Panc1 (cell line): ENCODE measurements around the gene EMID1. TPM values are rescaled to one million over a fixed set of nuclear protein-coding genes. Genes with fewer than 3 reads are reported as not detected.

Experiments
- ATAC-seq: fragments of 200-7000 bp; cut with Tn5 transposase; 2 replicates; pipeline ENCODE4 v1.9.1; 2020; ENCODE audit warnings: mild to moderate bottlenecking, moderate library complexity
- BruUV-seq: library from RNA; stranded (reverse); fragments of 400-500 nt; replicated peaks from 2 replicates; lab custom pipeline; 2021; lab: Mats Ljungman, UMichigan
- CTCF ChIA-PET: fragments of 300-600 bp; sonication (Branson Sonifier 250); formaldehyde crosslinking; loops from one replicate; lab custom pipeline; 2022; ENCODE audit warnings: antibody characterized with exemption; lab: Charles Lee
- POLR2A ChIA-PET: fragments of 300-600 bp; sonication (Branson Sonifier 250); formaldehyde crosslinking; loops from one replicate; lab custom pipeline; 2022; ENCODE audit warnings: antibody characterized with exemption; lab: Charles Lee
- DNase-seq: peaks from one replicate; pipeline ENCODE4 v3.0.0-alpha.2; 2010; ENCODE audit warnings: low read depth, low spot score
- H3K27ac ChIP-seq: 2 replicates; pipeline ENCODE4 v1.5.1; 2011; ENCODE audit warnings: mild to moderate bottlenecking, low read length, inconsistent platforms
- H3K27me3 ChIP-seq: fragments of 200-500 bp; sonication (Bioruptor generic); 2 replicates; pipeline ENCODE4 v1.6.0; 2014; ENCODE audit warnings: low read length, inconsistent platforms; ENCODE audit not compliant: control insufficient read depth, insufficient read depth
- H3K36me3 ChIP-seq: fragments of 200-500 bp; sonication (Bioruptor generic); 2 replicates; pipeline ENCODE4 v1.5.1; 2014; ENCODE audit warnings: inconsistent platforms, mild to moderate bottlenecking, low read length, moderate library complexity; ENCODE audit not compliant: control insufficient read depth, insufficient read depth
- H3K4me1 ChIP-seq: 2 replicates; pipeline ENCODE4 v1.5.1; 2011; ENCODE audit warnings: inconsistent platforms, mild to moderate bottlenecking, low read length, moderate library complexity; ENCODE audit not compliant: control insufficient read depth, insufficient read depth
- H3K4me3 ChIP-seq, 2 experiments: 2 replicates each; pipeline ENCODE4 v1.5.1; 2011 to 2012; ENCODE audit warnings: low read depth in 2 of 2, low read length in 2 of 2, mild to moderate bottlenecking in 2 of 2, inconsistent platforms in 1 of 2, moderate library complexity in 1 of 2
- H3K9me3 ChIP-seq: fragments of 200-500 bp; sonication (Bioruptor generic); 2 replicates; pipeline ENCODE4 v1.5.1; 2014; ENCODE audit warnings: low read depth, mild to moderate bottlenecking, inconsistent platforms, low read length, moderate library complexity; ENCODE audit not compliant: control insufficient read depth, insufficient read depth
- POLR2AphosphoS5 ChIP-seq: IDR thresholded peaks from 2 replicates; pipeline ENCODE4 v1.6.1; 2012; ENCODE audit warnings: mild to moderate bottlenecking, low read depth, low read length, moderate library complexity
- SIN3A ChIP-seq: IDR thresholded peaks from 2 replicates; pipeline ENCODE4 v1.6.1; 2012; ENCODE audit warnings: low read depth, mild to moderate bottlenecking, low read length, moderate library complexity, borderline replicate concordance; ENCODE audit not compliant: insufficient read depth
- TCF7L2 ChIP-seq: IDR thresholded peaks from 2 replicates; pipeline ENCODE4 v1.6.1; 2011; ENCODE audit warnings: mild to moderate bottlenecking, low read depth, low read length, inconsistent platforms
- in situ Hi-C: cut with HindIII; loops from 2 replicates; pipeline ENCODE4 v1.10.0; 2016; ENCODE audit warnings: low sequenced_read_pairs, low pct_unique_long_range_greater_than_20kb
- intact Hi-C: fragments of 100-400 bp; cut with micrococcal nuclease; formaldehyde crosslinking; loops from one replicate; pipeline ENCODE4 v1.10.0; 2022; ENCODE audit not compliant: unreplicated experiment
- total RNA-seq: library from RNA; stranded (reverse); gene quantifications from one replicate; pipeline ENCODE4 v1.2.1, GENCODE V29; 2021; ENCODE audit not compliant: unreplicated experiment
- TF ChIP-seq, protein P1 (sequence below), 2 experiments: IDR thresholded peaks; 2 replicates each; pipeline ENCODE4 v1.6.1; 2011 to 2012; ENCODE audit warnings: low read depth in 2 of 2, control low read depth in 1 of 2, low read length in 1 of 2, mild to moderate bottlenecking in 1 of 2, moderate library complexity in 1 of 2; ENCODE audit not compliant: insufficient read depth in 1 of 2
- TF ChIP-seq, protein P2 (sequence below): fragments of 450-650 bp; IDR thresholded peaks from 2 replicates; pipeline ENCODE4 v1.5.1; 2017; ENCODE audit warnings: mild to moderate bottlenecking

EMID1 gene
- total RNA-seq, 1 experiment from 2014 or later = 1.1 TPM

DNA sequence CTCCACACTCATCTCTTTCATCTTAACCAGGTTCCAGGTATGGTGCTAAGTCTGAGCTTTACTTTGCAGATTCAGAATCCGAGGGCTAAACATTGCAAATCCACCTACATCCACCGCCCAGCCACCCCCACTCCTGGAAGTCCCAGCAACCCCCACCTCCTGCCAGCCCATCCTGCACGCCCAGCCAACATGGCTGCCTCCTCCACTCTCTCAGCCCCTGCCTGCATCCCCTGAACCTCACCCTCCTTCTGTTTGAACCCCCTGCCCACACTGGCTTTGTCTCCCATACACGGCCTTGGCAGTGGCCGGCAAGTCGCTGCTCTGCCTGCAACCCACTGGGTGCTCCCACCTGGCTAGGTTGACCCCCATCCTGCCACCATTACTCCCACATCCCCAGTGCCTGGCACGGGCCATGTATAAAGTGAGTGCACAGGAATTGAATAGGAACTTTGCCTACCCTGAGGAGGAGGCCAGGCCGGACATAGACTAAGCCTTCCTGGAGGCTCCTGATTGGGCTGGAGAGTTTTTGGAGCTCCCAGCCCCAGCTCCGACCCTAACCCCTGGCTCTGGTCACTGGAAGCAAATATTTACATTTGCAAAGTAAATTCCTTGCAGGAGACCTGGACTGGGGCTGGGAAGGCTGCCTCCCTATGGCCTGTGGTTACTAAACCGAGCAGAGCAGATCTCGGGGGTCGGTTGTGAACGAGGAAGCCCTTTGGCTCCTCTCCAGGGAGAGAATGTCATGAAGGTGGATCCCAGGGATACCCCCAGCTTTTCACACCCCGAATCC is 14.4 kb downstream of the EMID1 start:
- intact Hi-C loops (no loop called here), in situ Hi-C loops (no loop called here)
- ATAC-seq = no peak
- H3K27me3 ChIP-seq = no peaks in the 10 kb centered on the region
- H3K4me3 ChIP-seq = no peak overlapping the region
- TF ChIP-seq, protein P1, sequence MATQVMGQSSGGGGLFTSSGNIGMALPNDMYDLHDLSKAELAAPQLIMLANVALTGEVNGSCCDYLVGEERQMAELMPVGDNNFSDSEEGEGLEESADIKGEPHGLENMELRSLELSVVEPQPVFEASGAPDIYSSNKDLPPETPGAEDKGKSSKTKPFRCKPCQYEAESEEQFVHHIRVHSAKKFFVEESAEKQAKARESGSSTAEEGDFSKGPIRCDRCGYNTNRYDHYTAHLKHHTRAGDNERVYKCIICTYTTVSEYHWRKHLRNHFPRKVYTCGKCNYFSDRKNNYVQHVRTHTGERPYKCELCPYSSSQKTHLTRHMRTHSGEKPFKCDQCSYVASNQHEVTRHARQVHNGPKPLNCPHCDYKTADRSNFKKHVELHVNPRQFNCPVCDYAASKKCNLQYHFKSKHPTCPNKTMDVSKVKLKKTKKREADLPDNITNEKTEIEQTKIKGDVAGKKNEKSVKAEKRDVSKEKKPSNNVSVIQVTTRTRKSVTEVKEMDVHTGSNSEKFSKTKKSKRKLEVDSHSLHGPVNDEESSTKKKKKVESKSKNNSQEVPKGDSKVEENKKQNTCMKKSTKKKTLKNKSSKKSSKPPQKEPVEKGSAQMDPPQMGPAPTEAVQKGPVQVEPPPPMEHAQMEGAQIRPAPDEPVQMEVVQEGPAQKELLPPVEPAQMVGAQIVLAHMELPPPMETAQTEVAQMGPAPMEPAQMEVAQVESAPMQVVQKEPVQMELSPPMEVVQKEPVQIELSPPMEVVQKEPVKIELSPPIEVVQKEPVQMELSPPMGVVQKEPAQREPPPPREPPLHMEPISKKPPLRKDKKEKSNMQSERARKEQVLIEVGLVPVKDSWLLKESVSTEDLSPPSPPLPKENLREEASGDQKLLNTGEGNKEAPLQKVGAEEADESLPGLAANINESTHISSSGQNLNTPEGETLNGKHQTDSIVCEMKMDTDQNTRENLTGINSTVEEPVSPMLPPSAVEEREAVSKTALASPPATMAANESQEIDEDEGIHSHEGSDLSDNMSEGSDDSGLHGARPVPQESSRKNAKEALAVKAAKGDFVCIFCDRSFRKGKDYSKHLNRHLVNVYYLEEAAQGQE (IDR thresholded peaks at IDR 0.05; ENCODE audit: insufficient read depth in 1 of 2, low read depth in 2 of 2, low read length in 1 of 2) = no peak
- TF ChIP-seq SIN3A (no peak), TCF7L2 (no peak), POLR2AphosphoS5 (no peak)
- TF ChIP-seq, protein P2, sequence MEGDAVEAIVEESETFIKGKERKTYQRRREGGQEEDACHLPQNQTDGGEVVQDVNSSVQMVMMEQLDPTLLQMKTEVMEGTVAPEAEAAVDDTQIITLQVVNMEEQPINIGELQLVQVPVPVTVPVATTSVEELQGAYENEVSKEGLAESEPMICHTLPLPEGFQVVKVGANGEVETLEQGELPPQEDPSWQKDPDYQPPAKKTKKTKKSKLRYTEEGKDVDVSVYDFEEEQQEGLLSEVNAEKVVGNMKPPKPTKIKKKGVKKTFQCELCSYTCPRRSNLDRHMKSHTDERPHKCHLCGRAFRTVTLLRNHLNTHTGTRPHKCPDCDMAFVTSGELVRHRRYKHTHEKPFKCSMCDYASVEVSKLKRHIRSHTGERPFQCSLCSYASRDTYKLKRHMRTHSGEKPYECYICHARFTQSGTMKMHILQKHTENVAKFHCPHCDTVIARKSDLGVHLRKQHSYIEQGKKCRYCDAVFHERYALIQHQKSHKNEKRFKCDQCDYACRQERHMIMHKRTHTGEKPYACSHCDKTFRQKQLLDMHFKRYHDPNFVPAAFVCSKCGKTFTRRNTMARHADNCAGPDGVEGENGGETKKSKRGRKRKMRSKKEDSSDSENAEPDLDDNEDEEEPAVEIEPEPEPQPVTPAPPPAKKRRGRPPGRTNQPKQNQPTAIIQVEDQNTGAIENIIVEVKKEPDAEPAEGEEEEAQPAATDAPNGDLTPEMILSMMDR = no peak
- H3K36me3 ChIP-seq = no peaks in the 10 kb centered on the region
- CTCF ChIA-PET = no interaction called here
- H3K27ac ChIP-seq = no peak overlapping the region
- H3K9me3 ChIP-seq = no peaks in the 10 kb centered on the region
- BruUV-seq = no TSS peak
- peaks cover 8% of the 10 kb centered on the region for H3K4me1 ChIP-seq
- POLR2A ChIA-PET = interaction anchor here (0.7 kb wide), 1 partner anchor 103 kb away, joined by 12 read pairs; no protein-coding TSS in a partner anchor
- no peak for DNase-seq

DNA sequence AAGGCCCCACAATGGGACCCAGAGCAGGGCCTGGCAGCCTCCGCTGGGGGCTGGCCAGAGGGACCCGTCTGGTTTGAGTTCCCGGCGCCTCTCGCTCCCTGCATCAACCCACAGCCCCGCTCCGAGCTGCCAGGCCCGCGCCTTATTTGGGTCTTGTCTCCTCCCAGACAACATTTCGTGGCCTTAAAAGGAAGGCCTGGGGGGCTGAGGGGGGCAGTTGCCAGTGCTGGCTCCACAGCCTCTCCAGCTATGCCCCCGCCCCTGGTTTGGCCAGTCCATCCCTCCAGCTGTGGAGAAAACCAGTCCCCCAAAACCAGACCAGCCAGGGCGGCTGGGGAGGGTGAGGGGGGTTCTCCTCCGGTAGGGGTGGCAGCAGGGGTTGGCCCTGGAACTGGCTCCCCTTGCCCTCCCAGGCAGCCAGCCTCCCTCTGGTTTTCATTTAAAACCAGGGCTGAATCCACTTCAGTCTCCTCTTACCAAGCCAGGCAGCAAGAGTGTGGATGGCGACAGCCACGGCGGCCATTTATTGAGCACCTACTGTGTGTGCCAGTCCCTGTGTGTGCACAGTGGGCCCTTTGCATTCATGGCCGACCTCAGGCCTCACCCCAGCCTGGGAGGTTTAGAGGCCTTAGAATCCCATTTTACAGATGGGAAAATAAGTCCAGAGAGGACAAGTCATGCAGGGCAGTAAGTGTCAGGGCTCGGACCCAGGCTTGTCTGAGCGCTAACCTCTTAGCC is 18.6 kb downstream of the EMID1 start:
- Histone ChIP-seq H3K27me3 (no peaks in the 10 kb centered on the region), H3K9me3 (no peaks in the 10 kb centered on the region), H3K27ac (no peak overlapping the region), H3K4me1 (peaks cover 8% of the 10 kb centered on the region), H3K36me3 (no peaks in the 10 kb centered on the region), H3K4me3 (no peak overlapping the region)
- in situ Hi-C loops (no loop called here), intact Hi-C loops (no loop called here)
- ChIA-PET POLR2A (no interaction called here), CTCF (no interaction called here)
- TF ChIP-seq, protein P2 = no peak
- no peak for TF ChIP-seq SIN3A
- no peak for ATAC-seq
- DNase-seq = no peak
- no TSS peak for BruUV-seq
